Natural killer cell (primary cell): ENCODE results near the gene MAML3. TPM values are rescaled to one million over a fixed set of nuclear protein-coding genes. Genes with fewer than 3 reads are reported as not detected.
"Not testable (repeated sequence)": the region's sequence is repeated elsewhere in the genome, so short reads cannot be mapped to it uniquely, and the experiment has no call there.

ENCODE experiments used
- ATAC-seq, 3 donors: fragments of 150-1000 bp in 2 of 3; fragments of 200-7000 bp in 1 of 3; cut with Tn5 transposase; 1 replicate in 1 of 3; 2 replicates in 2 of 3; pipeline ENCODE4 v1.10.0; 2021; ENCODE audit warnings: mild to moderate bottlenecking in 2 of 3, moderate library complexity in 2 of 3
- DNase-seq, 2 donors: peaks; one replicate each; pipeline versions ENCODE4 v3.0.0 to v3.0.0-alpha.2; 2013 to 2021; ENCODE audit warnings: mixed read lengths in 1 of 2
- H3K27ac ChIP-seq: one replicate; pipeline ENCODE4 v1.5.1; 2013; ENCODE audit warnings: mild to moderate bottlenecking, low read length
- H3K27me3 ChIP-seq: one replicate; pipeline ENCODE4 v1.6.1; 2013; ENCODE audit warnings: low read length; ENCODE audit not compliant: control insufficient read depth, insufficient read depth
- H3K36me3 ChIP-seq: one replicate; pipeline ENCODE4 v1.6.1; 2013; ENCODE audit warnings: low read length; ENCODE audit not compliant: control insufficient read depth, insufficient read depth
- H3K4me1 ChIP-seq: one replicate; pipeline ENCODE4 v1.6.1; 2013; ENCODE audit warnings: low read length; ENCODE audit not compliant: control insufficient read depth, insufficient read depth
- H3K4me3 ChIP-seq: one replicate; pipeline ENCODE4 v1.5.1; 2013; ENCODE audit warnings: low read length
- H3K9me3 ChIP-seq: one replicate; pipeline ENCODE4 v1.6.1; 2013; ENCODE audit warnings: low read length; ENCODE audit not compliant: control insufficient read depth, insufficient read depth
- H3K27ac Mint-ChIP-seq, 2 donors: one replicate each; pipeline ENCODE4 v1.8.0; 2022; ENCODE audit warnings: mild to moderate bottlenecking in 2 of 2, mixed read lengths in 2 of 2, moderate library complexity in 1 of 2
- H3K27me3 Mint-ChIP-seq, 2 donors: one replicate each; pipeline ENCODE4 v1.8.0; 2022; ENCODE audit warnings: low read depth in 2 of 2, mixed read lengths in 2 of 2
- H3K36me3 Mint-ChIP-seq: one replicate; pipeline ENCODE4 v1.8.0; 2022; ENCODE audit warnings: mixed read lengths
- H3K4me1 Mint-ChIP-seq, 2 donors: one replicate each; pipeline ENCODE4 v1.8.0; 2022; ENCODE audit warnings: mixed read lengths in 2 of 2
- H3K4me3 Mint-ChIP-seq: one replicate; pipeline ENCODE4 v1.8.0; 2022; ENCODE audit warnings: mild to moderate bottlenecking, moderate library complexity, mixed read lengths
- H3K9me3 Mint-ChIP-seq, 2 donors: one replicate each; pipeline ENCODE4 v1.8.0; 2022; ENCODE audit warnings: mixed read lengths in 2 of 2
- WGBS: methylation state at CpG from one replicate; pipeline ENCODE4 v1.1.7; 2013; ENCODE audit warnings: missing lambda C conversion rate; ENCODE audit not compliant: insufficient coverage; 5-methylcytosine and 5-hydroxymethylcytosine counted together
- intact Hi-C: fragments of 100-400 bp; cut with micrococcal nuclease; formaldehyde crosslinking; loops from one replicate; pipeline ENCODE4 v1.14.2; 2022
- total RNA-seq, 4 donors: library from RNA; stranded (reverse); fragments of 120-200 nt in 1 of 4; gene quantifications; one replicate each; pipeline versions ENCODE4 v1.2.3 to v1.2.4, GENCODE V29; 2013 to 2022
- TF ChIP-seq, protein P1 (sequence below): fragments of 200-600 bp; IDR thresholded peaks from one replicate; pipeline ENCODE4 v1.8.0; 2022; ENCODE audit warnings: antibody characterized with exemption

MAML3 gene
- total RNA-seq, 3 donors from 2014 or later (not counting 1 experiment from before 2014, with no cell fraction given): 1.7 to 5.6 (median 2.8) TPM

DNA sequence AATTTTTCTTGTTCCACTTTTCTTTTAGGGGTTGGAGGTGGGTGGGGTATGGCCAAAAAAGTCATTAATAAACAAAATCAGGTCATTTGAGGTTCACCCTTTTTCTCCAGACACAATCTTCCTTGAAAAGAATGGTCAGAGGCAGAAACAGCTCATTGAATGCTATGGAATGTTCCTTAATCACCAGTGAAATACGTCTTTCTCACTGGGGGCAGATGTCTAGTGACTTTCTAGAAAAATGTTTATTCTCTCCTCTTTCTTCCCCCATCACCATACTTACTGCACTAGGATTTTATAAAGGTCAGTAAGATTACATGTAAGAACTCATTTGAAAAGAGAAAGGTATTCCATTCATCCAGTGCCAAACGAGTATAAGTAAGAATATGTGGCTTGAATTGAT is 443.9 kb downstream of the MAML3 start:
- 94% methylated on average over 2 of the region's 2 CpGs for whole genome bisulfite sequencing
- intact Hi-C loops: no loop called here
- DNase-seq (no peak), ATAC-seq (no peak)
- Mint-ChIP-seq H3K36me3 (no peaks in the 10 kb centered on the region), H3K27ac (no peak overlapping the region), H3K9me3 (no peaks in the 10 kb centered on the region), H3K4me1 (no peaks in the 10 kb centered on the region), H3K4me3 (no peak overlapping the region), H3K27me3 (no peaks in the 10 kb centered on the region)
- Histone ChIP-seq H3K4me3 (no peak overlapping the region), H3K4me1 (no peaks in the 10 kb centered on the region), H3K27me3 (no peaks in the 10 kb centered on the region), H3K9me3 (no peaks in the 10 kb centered on the region), H3K27ac (no peak overlapping the region), H3K36me3 (no peaks in the 10 kb centered on the region)
- TF ChIP-seq, protein P1, sequence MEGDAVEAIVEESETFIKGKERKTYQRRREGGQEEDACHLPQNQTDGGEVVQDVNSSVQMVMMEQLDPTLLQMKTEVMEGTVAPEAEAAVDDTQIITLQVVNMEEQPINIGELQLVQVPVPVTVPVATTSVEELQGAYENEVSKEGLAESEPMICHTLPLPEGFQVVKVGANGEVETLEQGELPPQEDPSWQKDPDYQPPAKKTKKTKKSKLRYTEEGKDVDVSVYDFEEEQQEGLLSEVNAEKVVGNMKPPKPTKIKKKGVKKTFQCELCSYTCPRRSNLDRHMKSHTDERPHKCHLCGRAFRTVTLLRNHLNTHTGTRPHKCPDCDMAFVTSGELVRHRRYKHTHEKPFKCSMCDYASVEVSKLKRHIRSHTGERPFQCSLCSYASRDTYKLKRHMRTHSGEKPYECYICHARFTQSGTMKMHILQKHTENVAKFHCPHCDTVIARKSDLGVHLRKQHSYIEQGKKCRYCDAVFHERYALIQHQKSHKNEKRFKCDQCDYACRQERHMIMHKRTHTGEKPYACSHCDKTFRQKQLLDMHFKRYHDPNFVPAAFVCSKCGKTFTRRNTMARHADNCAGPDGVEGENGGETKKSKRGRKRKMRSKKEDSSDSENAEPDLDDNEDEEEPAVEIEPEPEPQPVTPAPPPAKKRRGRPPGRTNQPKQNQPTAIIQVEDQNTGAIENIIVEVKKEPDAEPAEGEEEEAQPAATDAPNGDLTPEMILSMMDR: no peak

DNA sequence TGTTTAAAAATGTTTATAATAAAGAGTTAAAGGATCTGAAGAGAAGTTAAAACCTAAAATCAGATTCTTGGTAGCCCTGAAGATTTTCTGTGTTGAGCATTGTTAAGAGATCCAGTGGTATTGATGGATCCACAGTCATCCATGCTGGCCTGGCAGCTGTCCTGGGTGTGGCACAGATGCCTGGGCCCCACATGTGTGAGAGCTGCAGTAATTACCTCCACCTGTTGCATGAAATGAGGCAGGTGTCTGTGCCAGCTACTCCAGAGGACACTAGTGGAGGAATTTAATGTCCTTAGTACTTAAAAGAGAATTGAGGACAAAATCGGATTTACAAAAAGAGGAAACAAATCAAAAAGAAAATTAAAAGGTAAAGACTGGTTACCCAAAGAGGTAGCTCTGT is 444.3 kb downstream of the MAML3 start:
- Histone ChIP-seq H3K9me3 (no peaks in the 10 kb centered on the region), H3K4me3 (no peak overlapping the region), H3K27me3 (no peaks in the 10 kb centered on the region), H3K4me1 (no peaks in the 10 kb centered on the region), H3K36me3 (no peaks in the 10 kb centered on the region), H3K27ac (no peak overlapping the region)
- WGBS: 93% methylated on average over 1 of the region's 1 CpG
- intact Hi-C loops: no loop called here
- DNase-seq (no peak), ATAC-seq (no peak)
- Mint-ChIP-seq H3K27me3 (no peaks in the 10 kb centered on the region), H3K9me3 (no peaks in the 10 kb centered on the region), H3K4me1 (no peaks in the 10 kb centered on the region), H3K27ac (no peak overlapping the region), H3K36me3 (peaks cover under 1% of the 10 kb centered on the region), H3K4me3 (no peak overlapping the region)
- TF ChIP-seq, protein P1: no peak

DNA sequence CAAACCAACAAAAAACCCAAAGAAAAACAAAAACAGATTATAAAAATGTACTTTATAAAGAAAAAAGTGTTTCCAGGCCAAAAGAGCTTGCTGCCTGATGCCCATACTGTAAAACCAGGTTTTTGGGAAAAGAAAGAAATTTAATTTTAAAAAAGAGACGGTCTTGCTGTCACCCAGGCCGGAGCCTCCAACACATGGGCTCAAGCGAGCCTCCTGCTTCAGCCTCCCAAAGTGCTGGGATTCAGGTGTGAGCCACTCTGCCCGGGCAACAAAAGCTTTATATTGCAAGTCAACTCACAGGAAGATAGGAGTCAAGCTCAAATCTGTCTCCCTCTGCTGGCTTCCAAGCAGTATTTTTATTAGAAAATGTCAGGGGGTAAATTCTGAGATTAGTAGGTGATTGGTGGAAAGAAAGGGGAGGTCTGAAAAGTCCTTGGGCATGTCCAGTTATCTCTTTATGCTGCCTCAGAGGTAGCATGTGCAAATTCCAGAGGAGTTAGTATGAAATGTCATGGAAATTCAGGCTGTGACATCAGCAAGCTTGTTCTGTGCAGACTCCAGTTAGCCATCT is 449.0 kb downstream of the MAML3 start:
- Histone ChIP-seq H3K4me1 (no peaks in the 10 kb centered on the region), H3K36me3 (peaks cover 9% of the 10 kb centered on the region), H3K27me3 (no peaks in the 10 kb centered on the region), H3K9me3 (no peaks in the 10 kb centered on the region), H3K4me3 (no peak overlapping the region), H3K27ac (no peak overlapping the region)
- no peaks in the 10 kb centered on the region for H3K9me3 Mint-ChIP-seq
- no peak for ATAC-seq
- intact Hi-C loops: no loop called here
- TF ChIP-seq, protein P1: no peak
- no peak for DNase-seq
- 97% methylated on average over 4 of the region's 4 CpGs for WGBS
- no peak overlapping the region for H3K4me3 Mint-ChIP-seq
- H3K27ac Mint-ChIP-seq: no peak overlapping the region
- H3K4me1 Mint-ChIP-seq: no peaks in the 10 kb centered on the region
- H3K27me3 Mint-ChIP-seq: no peaks in the 10 kb centered on the region
- peaks cover 7% of the 10 kb centered on the region for H3K36me3 Mint-ChIP-seq

DNA sequence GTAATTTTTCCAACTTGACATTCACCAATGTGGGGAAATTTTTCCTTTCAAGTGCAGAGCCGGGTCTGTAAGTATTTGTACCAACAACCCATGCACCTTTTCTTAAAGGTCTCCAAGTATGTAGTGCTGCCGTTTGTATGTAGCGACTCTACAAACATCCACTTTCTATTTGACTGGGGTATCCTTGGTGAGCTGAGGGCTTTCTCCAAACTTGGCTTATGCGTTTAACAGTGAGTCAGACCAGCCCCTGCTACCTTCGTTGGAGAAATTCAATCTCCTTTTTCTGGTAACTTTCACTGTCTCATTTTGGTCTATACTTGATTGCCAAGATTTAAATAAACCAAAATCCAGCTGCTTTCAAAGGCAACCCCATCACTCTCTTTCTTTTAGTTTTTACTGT is 453.4 kb downstream of the MAML3 start:
- TF ChIP-seq, protein P1: no peak
- Mint-ChIP-seq H3K4me3 (no peak overlapping the region), H3K36me3 (peaks cover 28% of the 10 kb centered on the region), H3K4me1 (peaks cover 5 to 6% of the 10 kb centered on the region in 2 donors), H3K27me3 (no peaks in the 10 kb centered on the region), H3K9me3 (peaks cover 0 to 2% of the 10 kb centered on the region in 2 donors), H3K27ac (no peak overlapping the region)
- intact Hi-C loops: no loop called here
- no peaks in the 10 kb centered on the region for H3K9me3 ChIP-seq
- DNase-seq (no peak), ATAC-seq (no peak)
- no peak overlapping the region for H3K4me3 ChIP-seq
- H3K4me1 ChIP-seq: no peaks in the 10 kb centered on the region
- no peaks in the 10 kb centered on the region for H3K27me3 ChIP-seq
- WGBS: 74% methylated on average over 2 of the region's 5 CpGs
- peaks cover 9% of the 10 kb centered on the region for H3K36me3 ChIP-seq
- no peak overlapping the region for H3K27ac ChIP-seq

DNA sequence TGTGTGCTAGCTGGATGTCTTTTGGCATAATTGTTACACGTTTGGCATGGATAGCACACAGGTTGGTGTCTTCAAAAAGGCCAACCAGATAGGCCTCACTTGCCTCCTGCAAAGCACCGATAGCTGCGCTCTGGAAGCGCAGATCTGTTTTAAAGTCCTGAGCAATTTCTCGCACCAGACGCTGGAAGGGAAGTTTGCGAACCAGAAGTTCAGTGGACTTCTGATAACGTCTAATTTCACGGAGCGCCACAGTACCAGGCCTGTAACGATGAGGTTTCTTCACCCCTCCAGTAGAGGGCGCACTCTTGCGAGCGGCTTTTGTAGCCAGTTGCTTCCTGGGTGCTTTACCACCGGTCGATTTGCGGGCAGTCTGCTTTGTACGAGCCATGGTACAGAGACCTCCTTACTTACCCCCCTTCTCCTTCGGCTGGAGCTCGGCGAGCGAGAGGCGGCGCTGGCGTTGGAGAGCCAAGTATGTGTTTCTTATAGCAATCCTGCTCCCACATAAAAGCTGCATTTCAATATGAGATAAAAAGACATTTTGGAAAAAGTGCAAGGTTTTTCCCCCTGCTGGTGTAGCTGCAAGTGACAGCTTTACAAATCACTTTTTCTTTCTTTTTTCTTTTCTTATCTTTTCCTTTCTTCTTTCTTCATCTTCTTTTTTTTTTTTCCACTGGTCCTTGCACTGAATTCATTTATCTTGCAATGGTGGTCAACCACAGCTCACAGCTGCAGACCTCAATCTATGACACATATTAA is 455.6 kb downstream of the MAML3 start:
- H3K36me3 ChIP-seq, H3K9me3 Mint-ChIP-seq, H3K27me3 ChIP-seq, H3K27ac Mint-ChIP-seq, H3K4me1 ChIP-seq, intact Hi-C loops, H3K4me1 Mint-ChIP-seq, H3K27ac ChIP-seq, H3K9me3 ChIP-seq, H3K27me3 Mint-ChIP-seq, H3K4me3 Mint-ChIP-seq, H3K4me3 ChIP-seq, DNase-seq: not testable (repeated sequence)
- peak in 1 of 3 donors; percentile 38 for ATAC-seq
- H3K36me3 Mint-ChIP-seq: peaks cover 21% of the 10 kb centered on the region
- 100% methylated on average over 6 of the region's 25 CpGs for WGBS
